GM19238 (cell line): Measurements from ENCODE around the gene UBXN1.
A peak's percentile ranks its signal among the peaks of the same experiment; 100 is the strongest.

Experiments used
- DNase-seq: peaks from one replicate; pipeline ENCODE4 v3.0.0; 2011; ENCODE audit warnings: low spot score; ENCODE audit not compliant: insufficient read length

UBXN1 gene

DNA sequence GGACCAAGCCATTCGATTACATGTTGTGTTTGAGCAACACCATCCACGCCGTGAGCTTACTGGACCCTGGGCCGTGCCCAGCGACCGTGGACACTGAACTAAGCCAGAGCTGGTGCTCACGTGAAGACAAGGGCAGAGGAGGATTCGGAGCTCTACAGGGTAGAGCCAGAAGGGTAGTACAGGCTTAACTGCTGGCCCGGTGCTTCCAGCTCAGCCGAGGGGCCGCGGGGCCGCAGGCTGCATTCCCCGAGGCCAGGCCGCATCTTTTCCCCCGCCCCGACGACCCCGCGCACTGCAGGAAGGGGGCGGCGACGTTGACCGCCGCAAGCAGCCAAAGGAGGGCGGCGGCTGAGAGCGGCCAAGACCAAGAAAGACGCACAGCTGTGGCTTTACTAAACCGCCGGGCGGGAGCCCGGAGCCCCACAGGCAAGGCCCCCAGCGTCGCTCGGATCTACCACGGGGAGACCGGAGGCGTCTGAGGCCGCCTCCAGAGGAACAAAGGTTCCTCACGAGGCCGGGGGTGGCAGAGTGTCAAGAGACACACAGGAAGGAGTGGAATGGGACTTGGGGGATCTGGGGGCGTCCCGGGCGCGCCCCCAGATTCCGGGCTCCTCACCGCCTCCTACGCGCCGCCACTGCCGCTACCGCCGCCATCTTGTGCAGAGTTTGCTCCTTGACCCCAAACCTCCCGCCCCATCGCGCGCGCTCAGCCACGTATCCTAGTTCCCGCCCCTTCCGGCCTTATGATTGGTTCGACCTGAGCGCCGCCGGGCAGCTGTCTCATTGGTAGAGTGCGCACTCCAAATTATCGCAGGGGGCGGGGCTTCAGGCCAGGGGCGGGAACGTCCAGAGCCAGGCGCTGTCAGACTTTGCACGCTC, 32.7 kb downstream of the UBXN1 start, which contains the start of gene GANAB:
Gene GANAB, minus strand, starts transcription at position 668 of the 879 bp plus-strand sequence. Its CDS starts 14 bp downstream, at position 654.
- peak; percentile 99 for DNase-seq

DNA sequence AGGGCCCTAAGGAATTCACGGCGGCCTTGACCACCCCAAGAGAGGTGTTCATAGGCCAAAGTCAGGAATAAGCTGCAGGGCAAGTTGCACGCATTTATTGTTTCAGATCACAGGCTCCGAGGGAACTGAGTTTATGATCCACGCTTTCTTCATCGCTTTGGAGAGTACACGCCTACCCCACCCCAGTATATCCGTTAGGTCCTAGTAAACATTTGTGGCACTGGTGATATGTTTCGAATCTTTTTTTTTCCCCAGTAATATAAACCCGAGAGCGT, 33.3 kb downstream of the UBXN1 start:
- DNase-seq = no peak

DNA sequence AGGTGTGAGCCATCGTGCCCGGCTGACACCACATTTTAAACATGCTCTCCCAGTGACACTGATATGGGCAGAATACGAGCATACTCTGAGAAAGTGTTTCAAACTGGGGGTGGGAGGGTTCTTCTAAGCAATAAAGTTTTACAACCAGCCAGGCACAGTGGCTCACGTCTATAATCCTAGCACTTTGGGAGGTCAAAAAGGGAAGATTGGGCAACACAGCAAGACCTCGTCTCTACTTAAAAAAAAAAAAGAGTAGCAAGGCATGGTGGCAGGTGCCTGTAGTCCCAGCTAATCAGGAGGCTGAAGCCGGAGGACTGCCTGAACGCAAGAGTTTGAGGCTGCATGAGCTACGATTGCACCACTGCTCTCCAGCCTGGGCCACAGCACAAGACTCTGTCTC, 34.7 kb downstream of the UBXN1 start:
- no peak for DNase-seq

DNA sequence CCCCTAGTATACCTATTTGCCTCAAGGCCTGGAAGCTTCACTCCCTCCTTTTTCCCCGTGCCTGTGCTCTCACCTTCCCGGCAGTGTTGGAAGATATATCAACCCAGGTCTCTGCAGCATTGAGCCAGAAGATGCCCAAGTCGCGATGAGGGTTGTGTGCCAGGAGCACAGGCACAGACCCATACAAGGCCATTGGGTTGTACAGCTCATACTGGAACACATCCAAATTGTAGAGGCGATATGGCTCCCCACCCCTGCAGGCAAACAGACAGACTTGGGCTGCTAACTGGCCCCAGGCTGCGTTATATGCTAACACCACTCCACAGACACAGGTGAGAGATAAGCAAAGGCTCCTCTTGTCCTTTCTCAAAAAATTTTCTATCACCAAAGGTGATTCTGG, 46.4 kb downstream of the UBXN1 start:
- DNase-seq = no peak

GRCh38 chr11:62627713-62628112, 51.2 kb downstream of the UBXN1 start:
- DNase-seq = no peak
